GM23248 (cell line): ENCODE measurements around the gene TNNI3K.

ENCODE experiments used
- EZH2 ChIP-seq: fragments of 200-600 bp; sonication (generic); IDR thresholded peaks from 2 replicates; pipeline ENCODE4 v1.6.1; 2018; ENCODE audit warnings: antibody characterized with exemption, mild to moderate bottlenecking; ENCODE audit not compliant: insufficient read depth, poor library complexity, severe bottlenecking
- EZH2phosphoT487 ChIP-seq: fragments of 200-600 bp; sonication (generic); IDR thresholded peaks from 2 replicates; pipeline ENCODE4 v1.6.1; 2018; ENCODE audit warnings: antibody characterized with exemption, moderate library complexity, mild to moderate bottlenecking, low read depth; ENCODE audit not compliant: insufficient read depth

DNA sequence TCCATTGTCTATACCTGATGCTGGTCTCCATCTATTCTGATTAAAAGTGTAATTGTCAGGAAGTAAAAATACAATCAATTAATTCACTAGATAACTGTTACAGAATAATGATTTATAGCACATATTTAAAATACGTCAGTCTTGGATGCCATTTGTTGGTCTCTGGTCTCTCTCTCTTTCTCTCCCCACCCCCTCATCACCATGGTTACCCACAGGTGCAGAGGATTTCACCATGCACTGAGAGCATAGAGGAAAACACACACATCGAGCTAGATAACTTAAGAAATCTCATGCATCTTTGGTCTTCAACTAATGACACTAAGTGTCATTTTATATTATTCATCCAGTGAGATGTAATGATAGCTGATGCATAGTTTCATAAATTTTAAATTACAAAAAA lies 243.8 kb downstream of the TNNI3K start:
- TF ChIP-seq EZH2: no peak
- no peak for TF ChIP-seq EZH2phosphoT487
